VCaP (cell line): ENCODE results near the gene DAPL1.
"Not testable (repeated sequence)": the region's sequence is repeated elsewhere in the genome, so short reads cannot be mapped to it uniquely, and the experiment has no call there.

Experiments used
- H3K27ac ChIP-seq: fragments of 450-650 bp; 2 replicates; pipeline ENCODE4 v1.5.1; 2017
- CTCF ChIP-seq: fragments of 450-650 bp; conservative IDR thresholded peaks from 2 replicates; pipeline ENCODE4 v1.5.1; 2017; ENCODE audit warnings: mild to moderate bottlenecking, moderate library complexity

Gene DAPL1

DNA sequence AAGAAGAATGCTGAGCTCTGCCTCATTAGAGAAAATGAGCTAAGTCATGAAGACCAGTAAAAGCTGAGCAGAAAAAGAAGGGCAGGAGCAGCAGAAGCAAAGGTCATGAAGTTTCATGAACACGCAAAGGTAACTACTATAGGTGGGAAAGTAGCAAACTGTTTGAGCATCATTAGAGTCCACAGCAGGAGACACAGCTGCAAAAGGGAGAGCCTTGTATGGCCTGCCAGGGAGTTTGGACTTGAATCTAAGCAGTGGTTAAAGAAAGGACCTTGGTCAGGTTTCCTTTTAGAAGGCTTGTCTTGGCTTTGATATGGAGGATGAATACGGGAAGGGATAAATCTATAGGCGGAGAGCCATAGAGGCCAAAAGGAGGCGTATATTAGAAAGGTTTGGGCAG is 34.0 kb downstream of the DAPL1 start:
- no peak overlapping the region; the same call in 1 of the 2 replicates for H3K27ac ChIP-seq
- TF ChIP-seq CTCF: no peak

GRCh38 chr2:158830201-158830600 is 35.1 kb downstream of the DAPL1 start:
- no peak for TF ChIP-seq CTCF
- H3K27ac ChIP-seq: no peak overlapping the region

GRCh38 chr2:158835431-158835830 is 40.3 kb downstream of the DAPL1 start:
- no peak for TF ChIP-seq CTCF
- H3K27ac ChIP-seq: no peak overlapping the region

DNA sequence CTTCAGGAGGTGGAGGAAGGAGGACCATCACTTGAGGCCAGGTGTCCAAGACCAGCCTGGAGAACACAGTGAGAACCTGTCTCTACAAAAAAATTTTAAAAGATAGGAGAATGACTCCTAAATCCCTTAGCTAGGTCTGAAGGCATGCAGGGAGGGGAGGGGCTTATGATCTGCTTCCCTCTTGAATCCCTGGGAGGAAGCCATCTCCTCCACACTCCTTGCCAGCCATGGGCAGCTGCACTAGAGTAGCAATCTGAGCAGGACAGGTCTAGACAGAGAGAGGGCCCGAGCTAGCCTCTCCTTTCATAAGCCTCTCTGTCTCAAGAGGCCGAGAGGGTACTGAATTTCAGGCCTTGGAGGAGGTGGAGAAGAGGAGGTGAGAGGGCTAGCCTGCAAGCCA is 42.5 kb downstream of the DAPL1 start:
- no peak for TF ChIP-seq CTCF
- H3K27ac ChIP-seq: no peak overlapping the region

DNA sequence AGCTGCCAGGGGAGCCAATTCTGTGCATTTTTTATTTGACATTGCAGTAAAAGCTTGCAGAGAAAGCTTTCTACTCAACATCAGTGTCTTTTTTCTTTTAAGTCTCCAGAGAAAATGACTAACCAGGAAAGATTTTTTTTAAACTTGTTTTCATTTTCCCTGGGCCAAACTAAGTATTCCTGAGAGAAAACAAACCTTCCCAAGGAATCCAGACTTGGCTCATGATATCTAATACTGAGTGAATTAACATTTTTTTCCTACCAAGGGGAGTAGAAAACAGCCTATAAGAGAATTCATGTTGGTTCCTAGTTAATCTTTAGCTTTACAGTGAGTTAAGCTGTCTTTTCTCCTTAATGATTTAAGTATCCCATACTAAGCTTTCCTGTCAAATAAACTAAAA is 46.7 kb downstream of the DAPL1 start:
- no peak overlapping the region for H3K27ac ChIP-seq
- TF ChIP-seq CTCF: no peak

DNA sequence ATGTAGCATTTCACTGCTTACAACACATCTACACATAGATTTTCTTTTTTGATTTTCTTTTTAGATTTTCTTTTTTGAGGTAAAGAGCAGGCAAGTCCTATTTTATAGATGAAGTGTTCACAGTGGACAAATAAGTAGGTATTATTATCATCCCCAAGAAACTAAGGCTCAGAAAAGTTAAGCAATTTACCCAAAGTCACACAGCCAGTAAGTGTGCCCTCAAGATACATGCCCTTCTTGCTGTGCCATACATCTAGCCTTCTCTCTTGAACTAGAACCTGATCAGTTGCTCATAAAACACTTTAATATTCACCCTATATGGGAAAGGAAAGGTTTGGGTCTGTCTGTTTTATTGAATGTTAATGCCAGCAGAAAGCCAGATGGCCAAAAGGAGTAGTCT is 50.3 kb downstream of the DAPL1 start:
- TF ChIP-seq CTCF: no peak
- no peak overlapping the region for H3K27ac ChIP-seq

DNA sequence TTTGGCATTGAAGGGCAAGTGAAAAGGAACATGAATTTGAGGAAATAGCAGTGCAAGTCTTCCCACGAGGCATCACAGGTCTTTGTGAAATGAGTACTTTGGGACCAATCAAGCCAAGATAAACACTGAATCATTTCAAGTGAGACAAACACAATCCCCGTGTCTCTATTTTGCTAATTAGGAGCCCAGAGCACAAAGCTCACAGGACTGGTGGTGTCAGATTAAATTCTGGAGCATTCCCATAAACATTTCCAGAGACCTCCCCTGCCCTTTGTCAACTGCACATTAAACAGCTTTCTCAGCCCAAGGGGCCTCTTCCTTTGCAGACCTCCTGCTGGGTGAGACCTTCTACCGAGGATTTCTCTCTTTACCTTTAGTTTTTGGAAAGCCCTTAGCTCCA is 50.7 kb downstream of the DAPL1 start:
- H3K27ac ChIP-seq: no peak overlapping the region
- no peak for TF ChIP-seq CTCF

DNA sequence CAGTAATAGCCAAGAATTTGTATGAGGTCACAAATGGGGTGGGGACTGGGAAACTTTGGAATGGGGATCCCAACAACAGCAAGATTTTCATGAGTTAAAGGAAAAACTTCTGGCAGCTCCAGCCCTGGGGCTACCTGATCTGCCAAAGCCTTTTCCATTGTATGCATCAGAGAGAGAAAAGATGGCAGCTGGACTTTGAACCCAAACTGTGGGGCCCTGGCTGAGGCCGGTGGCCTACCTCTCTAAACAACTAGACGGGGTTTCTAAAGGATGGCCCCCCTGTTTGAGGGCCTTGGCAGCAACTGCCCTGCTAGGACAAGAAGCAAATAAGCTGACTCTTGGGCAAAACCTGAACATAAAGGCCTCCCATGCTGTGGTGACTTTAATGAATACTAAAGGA is 52.4 kb downstream of the DAPL1 start:
- not testable (repeated sequence) for H3K27ac ChIP-seq

DNA sequence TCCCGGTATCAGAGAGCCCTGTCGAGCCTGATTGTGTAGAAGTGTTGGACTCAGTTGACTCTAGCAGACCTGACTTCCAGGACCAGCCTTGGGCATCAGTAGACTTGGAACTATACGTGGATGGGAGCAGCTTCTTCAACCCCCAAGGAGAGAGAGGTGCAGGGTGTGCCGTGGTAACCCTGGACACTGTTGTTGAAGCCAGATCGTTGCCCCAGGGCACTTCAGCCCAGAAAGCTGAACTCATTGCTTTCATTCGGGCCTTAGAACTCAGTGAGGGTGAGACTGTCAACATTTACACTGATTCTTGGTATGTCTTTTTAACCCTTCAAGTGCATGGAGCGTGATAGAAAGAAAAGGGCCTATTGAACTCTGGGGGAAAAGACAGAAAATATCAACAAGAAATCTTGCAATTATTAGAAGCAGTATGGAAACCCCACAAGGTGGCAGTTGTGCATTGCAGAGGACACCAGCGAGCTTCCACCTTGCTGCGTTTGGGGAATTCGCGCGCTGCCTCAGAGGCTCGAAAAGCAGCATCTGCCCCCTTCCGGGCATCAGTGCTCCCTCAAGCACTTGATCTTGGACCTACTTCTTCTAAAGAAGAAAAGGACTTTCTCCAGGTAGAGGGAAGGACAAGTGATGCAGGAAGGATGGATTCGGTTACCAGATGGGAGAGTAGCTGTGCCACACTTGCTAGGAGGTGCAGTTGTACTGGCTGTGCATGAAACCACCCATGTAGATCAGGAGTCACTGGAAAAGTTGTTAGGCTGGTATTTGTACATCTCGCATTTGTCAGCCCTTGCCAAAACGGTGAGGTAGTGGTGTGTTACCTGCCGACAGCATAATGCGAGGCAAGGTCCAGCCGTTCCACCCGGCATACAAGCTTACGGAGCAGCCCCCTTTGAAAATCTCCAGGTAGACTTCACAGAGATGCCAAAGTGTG is 53.2 kb downstream of the DAPL1 start:
- not testable (repeated sequence) for H3K27ac ChIP-seq

- not testable (repeated sequence) for H3K27ac ChIP-seq
These were observed 65.1 kb downstream of the DAPL1 start for GRCh38 chr2:158860179-158860578.

DNA sequence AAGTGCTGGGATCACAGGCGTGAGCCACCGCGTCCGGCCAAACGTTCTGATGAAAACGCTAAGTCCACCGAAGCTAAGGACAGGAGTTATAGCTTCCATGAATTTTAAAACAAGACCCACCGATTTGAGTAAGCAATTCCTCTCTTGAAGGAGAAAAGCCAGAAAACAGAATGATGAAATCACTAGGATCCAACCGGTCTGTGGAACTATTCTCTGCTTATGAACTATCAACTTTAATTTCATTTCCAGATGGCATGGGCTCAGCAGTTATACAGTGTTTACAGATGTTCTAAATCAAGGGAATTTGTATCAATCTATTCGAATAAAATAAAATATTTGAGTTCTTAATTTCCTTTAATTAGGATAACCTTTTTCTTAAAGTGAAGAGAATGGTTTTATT is 66.5 kb downstream of the DAPL1 start:
- not testable (repeated sequence) for H3K27ac ChIP-seq

- H3K27ac ChIP-seq: not testable (repeated sequence)
These were observed 70.4 kb downstream of the DAPL1 start for GRCh38 chr2:158865469-158865868.
